ENCODE results near the gene FSTL5.

The FSTL5 gene

GRCh38 chr4:161336621-161337020 is 827.2 kb downstream of the FSTL5 start:
- DNase-seq (ENCODE audit: low read depth in 2 of 2): no peak

- no peak for DNase-seq (ENCODE audit: low read depth in 2 of 2)
Observed at GRCh38 chr4:161336016-161336530, 827.7 kb downstream of the FSTL5 start.

All from activated CD8-positive, alpha-beta memory T cell treated with anti-CD3 and anti-CD28 coated beads for 4 hours (primary cell).